Activated gamma-delta T cell (primary cell): ENCODE measurements around the gene PGD.
A peak's percentile ranks its signal among the peaks of the same experiment; 100 is the strongest.
"Not testable (repeated sequence)": the region's sequence is repeated elsewhere in the genome, so short reads cannot be mapped to it uniquely, and the experiment has no call there.

Experiments
- DNase-seq: peaks from one replicate; lab custom pipeline; 2025; lab: John Stamatoyannopoulos, UW

PGD gene

GRCh38 chr1:10399444-10399941, 629 bp downstream of the PGD start:
- no peak for DNase-seq

- DNase-seq, result no peak
Measured at GRCh38 chr1:10400013-10400412, 1.1 kb downstream of the PGD start.

- DNase-seq, result no peak
Measured at GRCh38 chr1:10401281-10401680, 2.4 kb downstream of the PGD start.

GRCh38 chr1:10402729-10403274, 3.9 kb downstream of the PGD start:
- no peak for DNase-seq

GRCh38 chr1:10407201-10407600, 8.3 kb downstream of the PGD start:
- no peak for DNase-seq

- DNase-seq, result no peak
Measured at GRCh38 chr1:10415211-10415930, 16.5 kb downstream of the PGD start.

- DNase-seq, result not testable (repeated sequence)
Measured at GRCh38 chr1:10415967-10416366, 17.1 kb downstream of the PGD start.

GRCh38 chr1:10418741-10419140, 19.9 kb downstream of the PGD start:
- not testable (repeated sequence) for DNase-seq

- DNase-seq, result no peak
Measured at GRCh38 chr1:10419351-10419750, 20.5 kb downstream of the PGD start.

- no peak for DNase-seq
Measured at GRCh38 chr1:10421637-10422036, 22.8 kb downstream of the PGD start.

- DNase-seq, result no peak
Measured at GRCh38 chr1:10424034-10424433, 25.2 kb downstream of the PGD start.

GRCh38 chr1:10424651-10425050, 25.8 kb downstream of the PGD start:
- no peak for DNase-seq

GRCh38 chr1:10425826-10426534, 27.1 kb downstream of the PGD start:
- not testable (repeated sequence) for DNase-seq

GRCh38 chr1:10426535-10426848, 27.6 kb downstream of the PGD start:
- DNase-seq, result not testable (repeated sequence)

- no peak for DNase-seq
Measured at GRCh38 chr1:10428984-10429383, 30.1 kb downstream of the PGD start.

- DNase-seq, result no peak
Measured at GRCh38 chr1:10429868-10430215, 31.0 kb downstream of the PGD start.

- peak; percentile 81 for DNase-seq
Measured at GRCh38 chr1:10430216-10431069, 31.6 kb downstream of the PGD start, which contains the start of gene CENPS. CENPS (plus strand) TSS chr1:10430433; CDS start chr1:10430518, 85 bp downstream.

- no peak for DNase-seq
Measured at GRCh38 chr1:10431070-10431730, 32.3 kb downstream of the PGD start.

GRCh38 chr1:10432910-10433700, 34.2 kb downstream of the PGD start:
- DNase-seq, result no peak

- no peak for DNase-seq
Measured at GRCh38 chr1:10433790-10434189, 34.9 kb downstream of the PGD start.

- no peak for DNase-seq
Measured at GRCh38 chr1:10434590-10434989, 35.7 kb downstream of the PGD start.
